ENCODE measurements around the gene PELI2.

The PELI2 gene

GRCh38 chr14:56342494-56342942 lies 224.3 kb downstream of the PELI2 start:
- Histone ChIP-seq H3K27me3 (no peaks in the 10 kb centered on the region), H3K4me1 (peaks cover 0 to 49% (median 34%) of the 10 kb centered on the region in 4 donors), H3K9me3 (no peaks in the 10 kb centered on the region), H3K4me3 (peak overlapping the region; percentile 7 to 22), H3K27ac (peak overlapping the region; percentile 70 to 79), H3K36me3 (no peaks in the 10 kb centered on the region)
- intact Hi-C loops (cut with DNase I; ENCODE audit: low total_unique reads), result no loop called here
- DNase-seq, result no peak
- TF ChIP-seq CTCF (IDR thresholded peaks at IDR 0.05), result no peak

- intact Hi-C loops (cut with DNase I; ENCODE audit: low total_unique reads), result no loop called here
- Histone ChIP-seq H3K4me1 (no peaks in the 10 kb centered on the region), H3K4me3 (no peak overlapping the region), H3K36me3 (no peaks in the 10 kb centered on the region), H3K27ac (peak overlapping the region; percentile 4 to 13), H3K9me3 (no peaks in the 10 kb centered on the region), H3K27me3 (no peaks in the 10 kb centered on the region)
- no peak for TF ChIP-seq CTCF (IDR thresholded peaks at IDR 0.05)
- DNase-seq, result no peak
These were observed 231.7 kb downstream of the PELI2 start for GRCh38 chr14:56349960-56350359.

All from tibial artery (tissue), 4 donors.